ENCODE data around the gene GSTK1.

GSTK1 gene

DNA sequence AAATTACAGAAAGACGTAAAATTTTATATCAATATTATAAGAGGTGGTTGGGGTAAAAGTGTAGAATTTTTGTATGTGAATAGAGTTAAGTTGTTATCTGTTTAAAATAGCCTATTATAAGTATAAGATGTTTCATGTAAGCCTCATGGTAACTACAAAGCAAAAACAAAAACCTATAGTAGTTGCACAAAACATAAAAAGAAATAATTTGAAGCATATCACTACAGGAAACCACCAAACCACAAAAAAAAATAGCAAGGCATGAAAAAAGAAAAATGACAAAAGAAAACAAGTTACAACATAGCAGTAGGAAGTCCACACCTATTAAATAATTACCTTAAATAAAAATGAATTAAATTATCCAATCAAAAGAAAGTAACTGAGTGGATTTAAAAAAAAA is 12.4 kb upstream of the GSTK1 start:
- no peaks in the 10 kb centered on the region for H3K27me3 ChIP-seq (ENCODE audit: insufficient read depth, low read length)
- no peaks in the 10 kb centered on the region for H3K9me2 ChIP-seq (ENCODE audit: low read depth, low read length)
- H3K4me2 ChIP-seq (ENCODE audit: low read length), result no peak overlapping the region
- 0 out of 2 replicates have a peak, but pooled peaks cover 4% of the 10 kb centered on the region for H3K9me3 ChIP-seq (ENCODE audit: low read length)
- no peaks in the 10 kb centered on the region for H3F3A ChIP-seq (ENCODE audit: insufficient read depth, low read length)
- TF ChIP-seq, protein P1, sequence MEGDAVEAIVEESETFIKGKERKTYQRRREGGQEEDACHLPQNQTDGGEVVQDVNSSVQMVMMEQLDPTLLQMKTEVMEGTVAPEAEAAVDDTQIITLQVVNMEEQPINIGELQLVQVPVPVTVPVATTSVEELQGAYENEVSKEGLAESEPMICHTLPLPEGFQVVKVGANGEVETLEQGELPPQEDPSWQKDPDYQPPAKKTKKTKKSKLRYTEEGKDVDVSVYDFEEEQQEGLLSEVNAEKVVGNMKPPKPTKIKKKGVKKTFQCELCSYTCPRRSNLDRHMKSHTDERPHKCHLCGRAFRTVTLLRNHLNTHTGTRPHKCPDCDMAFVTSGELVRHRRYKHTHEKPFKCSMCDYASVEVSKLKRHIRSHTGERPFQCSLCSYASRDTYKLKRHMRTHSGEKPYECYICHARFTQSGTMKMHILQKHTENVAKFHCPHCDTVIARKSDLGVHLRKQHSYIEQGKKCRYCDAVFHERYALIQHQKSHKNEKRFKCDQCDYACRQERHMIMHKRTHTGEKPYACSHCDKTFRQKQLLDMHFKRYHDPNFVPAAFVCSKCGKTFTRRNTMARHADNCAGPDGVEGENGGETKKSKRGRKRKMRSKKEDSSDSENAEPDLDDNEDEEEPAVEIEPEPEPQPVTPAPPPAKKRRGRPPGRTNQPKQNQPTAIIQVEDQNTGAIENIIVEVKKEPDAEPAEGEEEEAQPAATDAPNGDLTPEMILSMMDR (IDR thresholded peaks at IDR 0.05; ENCODE audit: low read length), result no peak
- no peak for TF ChIP-seq EZH2 (IDR thresholded peaks at IDR 0.05; ENCODE audit: borderline replicate concordance, low read length)
- no peak overlapping the region for H3K27ac ChIP-seq (ENCODE audit: low read depth, low read length, poor library complexity, severe bottlenecking)
- H3K4me1 ChIP-seq (ENCODE audit: insufficient read depth, low read length, severe bottlenecking), result no peaks in the 10 kb centered on the region
- no peaks in the 10 kb centered on the region for H4K20me1 ChIP-seq (ENCODE audit: insufficient read depth, low read length)
- no peaks in the 10 kb centered on the region for H3K36me3 ChIP-seq (ENCODE audit: insufficient read depth, low read length)
- no peak overlapping the region for H3K4me3 ChIP-seq (ENCODE audit: low read depth, low read length, poor library complexity, severe bottlenecking)
- no peak overlapping the region for H3K9ac ChIP-seq (ENCODE audit: low read length)
- no peaks in the 10 kb centered on the region for H3K79me2 ChIP-seq (ENCODE audit: insufficient read depth, low read length)
- no peak overlapping the region for H2AFZ ChIP-seq (ENCODE audit: low read length)

DNA sequence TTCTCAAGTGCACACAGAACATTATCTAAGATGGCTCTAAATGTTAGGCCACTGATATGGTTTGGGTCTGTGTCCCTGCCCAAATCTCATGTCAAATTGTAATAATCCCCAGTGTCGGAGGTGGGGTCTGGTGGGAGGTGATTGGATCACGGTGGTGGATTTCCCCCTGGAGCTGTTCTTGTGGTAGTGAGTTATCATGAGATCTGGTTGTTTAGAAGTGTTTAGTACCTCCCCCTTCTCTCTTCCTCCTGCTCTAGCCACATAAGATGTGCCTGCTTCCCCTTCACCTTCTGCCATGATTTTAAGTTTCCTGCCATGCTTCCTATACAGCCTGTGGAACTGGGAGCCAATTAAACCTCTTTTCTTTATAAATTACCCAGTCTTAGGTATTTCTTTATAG is 11.2 kb upstream of the GSTK1 start:
- Histone ChIP-seq H3K4me2 (ENCODE audit: low read length) (no peak overlapping the region), H4K20me1 (ENCODE audit: insufficient read depth, low read length) (no peaks in the 10 kb centered on the region), H3K9me3 (ENCODE audit: low read length) (0 out of 2 replicates have a peak, but pooled peaks cover 4% of the 10 kb centered on the region), H3K36me3 (ENCODE audit: insufficient read depth, low read length) (no peaks in the 10 kb centered on the region), H3K9me2 (ENCODE audit: low read depth, low read length) (no peaks in the 10 kb centered on the region), H3K79me2 (ENCODE audit: insufficient read depth, low read length) (no peaks in the 10 kb centered on the region), H2AFZ (ENCODE audit: low read length) (no peak overlapping the region), H3K4me1 (ENCODE audit: insufficient read depth, low read length, severe bottlenecking) (no peaks in the 10 kb centered on the region), H3F3A (ENCODE audit: insufficient read depth, low read length) (no peaks in the 10 kb centered on the region), H3K27ac (ENCODE audit: low read depth, low read length, poor library complexity, severe bottlenecking) (no peak overlapping the region), H3K27me3 (ENCODE audit: insufficient read depth, low read length) (no peaks in the 10 kb centered on the region), H3K4me3 (ENCODE audit: low read depth, low read length, poor library complexity, severe bottlenecking) (no peak overlapping the region), H3K9ac (ENCODE audit: low read length) (no peak overlapping the region)
- TF ChIP-seq, protein P1 (IDR thresholded peaks at IDR 0.05; ENCODE audit: low read length), result no peak
- no peak for TF ChIP-seq EZH2 (IDR thresholded peaks at IDR 0.05; ENCODE audit: borderline replicate concordance, low read length)

GRCh38 chr7:143255564-143255963 is 7.7 kb upstream of the GSTK1 start:
- Histone ChIP-seq H3F3A (ENCODE audit: insufficient read depth, low read length) (no peaks in the 10 kb centered on the region), H3K9me3 (ENCODE audit: low read length) (no peaks in the 10 kb centered on the region), H3K79me2 (ENCODE audit: insufficient read depth, low read length) (no peaks in the 10 kb centered on the region), H3K9ac (ENCODE audit: low read length) (no peak overlapping the region), H3K36me3 (ENCODE audit: insufficient read depth, low read length) (no peaks in the 10 kb centered on the region), H4K20me1 (ENCODE audit: insufficient read depth, low read length) (no peaks in the 10 kb centered on the region), H3K4me1 (ENCODE audit: insufficient read depth, low read length, severe bottlenecking) (no peaks in the 10 kb centered on the region), H3K4me3 (ENCODE audit: low read depth, low read length, poor library complexity, severe bottlenecking) (no peak overlapping the region), H2AFZ (ENCODE audit: low read length) (no peak overlapping the region), H3K27me3 (ENCODE audit: insufficient read depth, low read length) (no peaks in the 10 kb centered on the region), H3K27ac (ENCODE audit: low read depth, low read length, poor library complexity, severe bottlenecking) (no peak overlapping the region), H3K4me2 (ENCODE audit: low read length) (no peak overlapping the region), H3K9me2 (ENCODE audit: low read depth, low read length) (no peaks in the 10 kb centered on the region)
- TF ChIP-seq, protein P1 (IDR thresholded peaks at IDR 0.05; ENCODE audit: low read length), result no peak
- TF ChIP-seq EZH2 (IDR thresholded peaks at IDR 0.05; ENCODE audit: borderline replicate concordance, low read length), result no peak

Measured in OCI-LY1 (cell line).